Fibroblast of the aortic adventitia (primary cell): ENCODE data around the gene NOPCHAP1. TPM values are rescaled to one million over a fixed set of nuclear protein-coding genes. Genes with fewer than 3 reads are reported as not detected.

Source experiments
- DNase-seq: peaks from one replicate; pipeline ENCODE4 v3.0.0-alpha.2; 2010; ENCODE audit warnings: low read depth
- H3K4me3 ChIP-seq: 2 replicates; pipeline ENCODE4 v1.5.1; 2011; ENCODE audit warnings: low read depth, mild to moderate bottlenecking, control low read depth, low read length, moderate library complexity
- CTCF ChIP-seq: IDR thresholded peaks from 2 replicates; pipeline ENCODE4 v1.5.1; 2011; ENCODE audit warnings: mild to moderate bottlenecking, low read length, control low read depth, inconsistent platforms; ENCODE audit not compliant: insufficient read depth
- total RNA-seq: library from RNA; depleted of rRNA; stranded (reverse); fragments of >200 nt; gene quantifications from 2 replicates; pipeline ENCODE4 v1.2.3, GENCODE V29; 2012; ENCODE audit warnings: low replicate concordance

Gene NOPCHAP1
- total RNA-seq, 1 donor = 5.5 TPM

- peak; percentile 41 for DNase-seq
- no peak for TF ChIP-seq CTCF
- H3K4me3 ChIP-seq = no peak overlapping the region
Measured at GRCh38 chr12:104951759-104952509, 34.2 kb upstream of the NOPCHAP1 start.

DNA sequence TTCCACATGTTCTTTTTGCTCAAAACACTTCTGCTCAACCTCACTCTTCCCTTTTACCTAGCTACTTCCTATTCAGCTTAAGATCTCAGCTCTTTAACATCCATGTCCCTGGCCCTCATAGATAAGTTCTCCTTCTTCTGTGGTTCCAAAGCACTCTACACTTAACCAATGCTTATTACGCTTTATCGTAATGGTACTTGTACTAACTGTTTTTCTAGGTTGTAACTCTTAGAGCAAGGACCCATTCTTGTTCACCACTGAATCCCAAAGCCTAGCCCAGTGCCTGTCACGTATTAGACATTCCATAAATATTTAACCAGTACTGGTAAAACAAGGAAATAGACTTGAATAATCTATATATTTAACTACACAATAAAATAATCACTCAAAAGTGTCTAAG, 33.3 kb upstream of the NOPCHAP1 start:
- no peak overlapping the region for H3K4me3 ChIP-seq
- no peak for TF ChIP-seq CTCF
- no peak for DNase-seq

GRCh38 chr12:104953323-104953722, 32.8 kb upstream of the NOPCHAP1 start:
- no peak for DNase-seq
- TF ChIP-seq CTCF = no peak
- H3K4me3 ChIP-seq = no peak overlapping the region

GRCh38 chr12:104955703-104956102, 30.4 kb upstream of the NOPCHAP1 start:
- H3K4me3 ChIP-seq = no peak overlapping the region
- DNase-seq = no peak
- TF ChIP-seq CTCF = no peak

- peak; percentile 66 for DNase-seq
Measured at GRCh38 chr12:104956870-104957718, 29.0 kb upstream of the NOPCHAP1 start.

GRCh38 chr12:104957719-104958000, 28.5 kb upstream of the NOPCHAP1 start:
- peak overlapping the region; percentile 85 for H3K4me3 ChIP-seq
- no peak for TF ChIP-seq CTCF
- no peak for DNase-seq

More at GRCh38 chr12:104956870-104957718, 29.0 kb upstream of the NOPCHAP1 start:
- TF ChIP-seq CTCF = no peak
- peak overlapping the region; percentile 85 for H3K4me3 ChIP-seq
